Prostate gland (tissue), 2 donors: Measurements from ENCODE around the gene GTPBP6.

ENCODE experiments used
- CTCF ChIP-seq, 4 experiments: fragments of 200-600 bp in 2 of 4; fragments of 450-650 bp in 2 of 4; sonication (generic) in 2 of 4; IDR thresholded peaks; 1 replicate in 3 of 4; 2 replicates in 1 of 4; pipeline ENCODE4 v1.5.1; 2016 to 2019; ENCODE audit warnings: antibody characterized with exemption in 4 of 4, mild to moderate bottlenecking in 2 of 4, moderate library complexity in 2 of 4
- POLR2A ChIP-seq: fragments of 450-650 bp; IDR thresholded peaks from one replicate; pipeline ENCODE4 v1.6.1; 2016; ENCODE audit warnings: antibody characterized with exemption, mild to moderate bottlenecking
- POLR2AphosphoS5 ChIP-seq: sonication (generic); formaldehyde crosslinking; IDR thresholded peaks from one replicate; pipeline ENCODE4 v1.6.1; 2017; ENCODE audit warnings: antibody characterized with exemption

- no peak for TF ChIP-seq POLR2A
- no peak for TF ChIP-seq CTCF (IDR thresholded peaks at IDR 0.05)
- no peak for TF ChIP-seq POLR2AphosphoS5
These were observed 26.7 kb upstream of the GTPBP6 start for GRCh38 chrX:345020-345925.
